ENCODE results near the gene GRAMD1B. TPM values are rescaled to one million over a fixed set of nuclear protein-coding genes. Genes with fewer than 3 reads are reported as not detected.

Gene GRAMD1B
- total and polyA plus RNA-seq, 4 donors = 0.29 to 2.6 (median 1.3) TPM

- WGBS = 83% methylated on average over 6 of the region's 6 CpGs
- Histone ChIP-seq H3K27ac (ENCODE audit: low read depth in 1 of 2, low read length in 2 of 2) (no peak overlapping the region), H3K4me1 (ENCODE audit: control insufficient read depth in 4 of 4, insufficient read depth in 4 of 4, low read length in 3 of 4) (peaks cover 0 to 3% (median 0%) of the 10 kb centered on the region in 4 donors), H3K4me3 (ENCODE audit: low read depth in 1 of 3, low read length in 3 of 3) (no peak overlapping the region), H3K27me3 (ENCODE audit: control insufficient read depth in 4 of 4, insufficient read depth in 4 of 4, low read length in 3 of 4) (no peaks in the 10 kb centered on the region), H3K36me3 (ENCODE audit: control insufficient read depth in 4 of 4, insufficient read depth in 3 of 4, low read depth in 1 of 4, low read length in 3 of 4) (no peaks in the 10 kb centered on the region), H3K9me3 (ENCODE audit: control insufficient read depth in 4 of 4, low read length in 3 of 4) (no peaks in the 10 kb centered on the region), H3K9ac (ENCODE audit: low read depth in 1 of 2, low read length in 2 of 2) (no peak overlapping the region)
- TF ChIP-seq EGR1 (IDR thresholded peaks at IDR 0.05; ENCODE audit: low read depth in 2 of 2) (no peak), TAF1 (conservative IDR thresholded peaks at IDR 0.05) (no peak), YY1 (IDR thresholded peaks at IDR 0.05) (no peak), NR2F2 (IDR thresholded peaks at IDR 0.05) (no peak), HNF4G (IDR thresholded peaks at IDR 0.05) (no peak), FOXA2 (IDR thresholded peaks at IDR 0.05) (no peak), FOXA1 (IDR thresholded peaks at IDR 0.05) (no peak), HNF4A (conservative IDR thresholded peaks at IDR 0.05) (no peak), GABPA (IDR thresholded peaks at IDR 0.05 in 1 of 2, conservative IDR thresholded peaks at IDR 0.05 in 1 of 2) (no peak), RXRA (IDR thresholded peaks at IDR 0.05) (no peak), JUND (IDR thresholded peaks at IDR 0.05) (no peak), RAD21 (IDR thresholded peaks at IDR 0.05) (no peak)
- TF ChIP-seq, protein P1, sequence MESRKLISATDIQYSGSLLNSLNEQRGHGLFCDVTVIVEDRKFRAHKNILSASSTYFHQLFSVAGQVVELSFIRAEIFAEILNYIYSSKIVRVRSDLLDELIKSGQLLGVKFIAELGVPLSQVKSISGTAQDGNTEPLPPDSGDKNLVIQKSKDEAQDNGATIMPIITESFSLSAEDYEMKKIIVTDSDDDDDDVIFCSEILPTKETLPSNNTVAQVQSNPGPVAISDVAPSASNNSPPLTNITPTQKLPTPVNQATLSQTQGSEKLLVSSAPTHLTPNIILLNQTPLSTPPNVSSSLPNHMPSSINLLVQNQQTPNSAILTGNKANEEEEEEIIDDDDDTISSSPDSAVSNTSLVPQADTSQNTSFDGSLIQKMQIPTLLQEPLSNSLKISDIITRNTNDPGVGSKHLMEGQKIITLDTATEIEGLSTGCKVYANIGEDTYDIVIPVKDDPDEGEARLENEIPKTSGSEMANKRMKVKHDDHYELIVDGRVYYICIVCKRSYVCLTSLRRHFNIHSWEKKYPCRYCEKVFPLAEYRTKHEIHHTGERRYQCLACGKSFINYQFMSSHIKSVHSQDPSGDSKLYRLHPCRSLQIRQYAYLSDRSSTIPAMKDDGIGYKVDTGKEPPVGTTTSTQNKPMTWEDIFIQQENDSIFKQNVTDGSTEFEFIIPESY (IDR thresholded peaks at IDR 0.05) = no peak
- TF ChIP-seq, protein P2, sequence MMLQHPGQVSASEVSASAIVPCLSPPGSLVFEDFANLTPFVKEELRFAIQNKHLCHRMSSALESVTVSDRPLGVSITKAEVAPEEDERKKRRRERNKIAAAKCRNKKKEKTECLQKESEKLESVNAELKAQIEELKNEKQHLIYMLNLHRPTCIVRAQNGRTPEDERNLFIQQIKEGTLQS (IDR thresholded peaks at IDR 0.05) = no peak
- TF ChIP-seq, protein P3, sequence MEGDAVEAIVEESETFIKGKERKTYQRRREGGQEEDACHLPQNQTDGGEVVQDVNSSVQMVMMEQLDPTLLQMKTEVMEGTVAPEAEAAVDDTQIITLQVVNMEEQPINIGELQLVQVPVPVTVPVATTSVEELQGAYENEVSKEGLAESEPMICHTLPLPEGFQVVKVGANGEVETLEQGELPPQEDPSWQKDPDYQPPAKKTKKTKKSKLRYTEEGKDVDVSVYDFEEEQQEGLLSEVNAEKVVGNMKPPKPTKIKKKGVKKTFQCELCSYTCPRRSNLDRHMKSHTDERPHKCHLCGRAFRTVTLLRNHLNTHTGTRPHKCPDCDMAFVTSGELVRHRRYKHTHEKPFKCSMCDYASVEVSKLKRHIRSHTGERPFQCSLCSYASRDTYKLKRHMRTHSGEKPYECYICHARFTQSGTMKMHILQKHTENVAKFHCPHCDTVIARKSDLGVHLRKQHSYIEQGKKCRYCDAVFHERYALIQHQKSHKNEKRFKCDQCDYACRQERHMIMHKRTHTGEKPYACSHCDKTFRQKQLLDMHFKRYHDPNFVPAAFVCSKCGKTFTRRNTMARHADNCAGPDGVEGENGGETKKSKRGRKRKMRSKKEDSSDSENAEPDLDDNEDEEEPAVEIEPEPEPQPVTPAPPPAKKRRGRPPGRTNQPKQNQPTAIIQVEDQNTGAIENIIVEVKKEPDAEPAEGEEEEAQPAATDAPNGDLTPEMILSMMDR (IDR thresholded peaks at IDR 0.05; ENCODE audit: low read depth, low read length, missing input control) = no peak
- TF ChIP-seq, protein P4, sequence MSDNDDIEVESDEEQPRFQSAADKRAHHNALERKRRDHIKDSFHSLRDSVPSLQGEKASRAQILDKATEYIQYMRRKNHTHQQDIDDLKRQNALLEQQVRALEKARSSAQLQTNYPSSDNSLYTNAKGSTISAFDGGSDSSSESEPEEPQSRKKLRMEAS (IDR thresholded peaks at IDR 0.05) = no peak
- TF ChIP-seq, protein P5, sequence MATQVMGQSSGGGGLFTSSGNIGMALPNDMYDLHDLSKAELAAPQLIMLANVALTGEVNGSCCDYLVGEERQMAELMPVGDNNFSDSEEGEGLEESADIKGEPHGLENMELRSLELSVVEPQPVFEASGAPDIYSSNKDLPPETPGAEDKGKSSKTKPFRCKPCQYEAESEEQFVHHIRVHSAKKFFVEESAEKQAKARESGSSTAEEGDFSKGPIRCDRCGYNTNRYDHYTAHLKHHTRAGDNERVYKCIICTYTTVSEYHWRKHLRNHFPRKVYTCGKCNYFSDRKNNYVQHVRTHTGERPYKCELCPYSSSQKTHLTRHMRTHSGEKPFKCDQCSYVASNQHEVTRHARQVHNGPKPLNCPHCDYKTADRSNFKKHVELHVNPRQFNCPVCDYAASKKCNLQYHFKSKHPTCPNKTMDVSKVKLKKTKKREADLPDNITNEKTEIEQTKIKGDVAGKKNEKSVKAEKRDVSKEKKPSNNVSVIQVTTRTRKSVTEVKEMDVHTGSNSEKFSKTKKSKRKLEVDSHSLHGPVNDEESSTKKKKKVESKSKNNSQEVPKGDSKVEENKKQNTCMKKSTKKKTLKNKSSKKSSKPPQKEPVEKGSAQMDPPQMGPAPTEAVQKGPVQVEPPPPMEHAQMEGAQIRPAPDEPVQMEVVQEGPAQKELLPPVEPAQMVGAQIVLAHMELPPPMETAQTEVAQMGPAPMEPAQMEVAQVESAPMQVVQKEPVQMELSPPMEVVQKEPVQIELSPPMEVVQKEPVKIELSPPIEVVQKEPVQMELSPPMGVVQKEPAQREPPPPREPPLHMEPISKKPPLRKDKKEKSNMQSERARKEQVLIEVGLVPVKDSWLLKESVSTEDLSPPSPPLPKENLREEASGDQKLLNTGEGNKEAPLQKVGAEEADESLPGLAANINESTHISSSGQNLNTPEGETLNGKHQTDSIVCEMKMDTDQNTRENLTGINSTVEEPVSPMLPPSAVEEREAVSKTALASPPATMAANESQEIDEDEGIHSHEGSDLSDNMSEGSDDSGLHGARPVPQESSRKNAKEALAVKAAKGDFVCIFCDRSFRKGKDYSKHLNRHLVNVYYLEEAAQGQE (IDR thresholded peaks at IDR 0.05) = no peak
- DNase-seq (ENCODE audit: low spot score) = no peak
These were observed 52.1 kb downstream of the GRAMD1B start for GRCh38 chr11:123482218-123482617.

Data from liver (tissue), 9 donors.